HG03571 (cell line): ENCODE data around the gene CD80.

ENCODE experiments used
- ATAC-seq: cut with Tn5 transposase; IDR thresholded peaks from one replicate; pipeline ENCODE4 v1.9.1; 2021; ENCODE audit not compliant: unreplicated experiment

The CD80 gene

DNA sequence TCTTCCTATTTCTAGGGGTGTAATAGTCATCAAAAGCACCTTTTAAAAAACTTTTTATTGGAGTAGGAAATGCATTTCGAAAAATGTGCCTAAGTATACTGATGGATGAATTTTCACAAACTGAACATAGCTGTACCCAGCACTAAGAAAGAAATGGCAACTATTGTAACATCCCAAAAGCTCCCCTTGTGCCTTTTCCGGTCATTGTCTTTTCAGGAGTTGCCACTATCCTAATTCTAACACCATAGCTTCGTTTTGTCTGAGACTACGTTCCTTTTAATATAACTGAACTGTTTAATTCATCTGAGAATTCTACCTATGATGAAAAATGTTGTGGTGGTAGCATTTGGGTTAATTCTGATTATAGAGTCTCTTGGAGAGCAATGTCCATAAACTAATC is 59.1 kb downstream of the CD80 start:
- ATAC-seq = no peak

DNA sequence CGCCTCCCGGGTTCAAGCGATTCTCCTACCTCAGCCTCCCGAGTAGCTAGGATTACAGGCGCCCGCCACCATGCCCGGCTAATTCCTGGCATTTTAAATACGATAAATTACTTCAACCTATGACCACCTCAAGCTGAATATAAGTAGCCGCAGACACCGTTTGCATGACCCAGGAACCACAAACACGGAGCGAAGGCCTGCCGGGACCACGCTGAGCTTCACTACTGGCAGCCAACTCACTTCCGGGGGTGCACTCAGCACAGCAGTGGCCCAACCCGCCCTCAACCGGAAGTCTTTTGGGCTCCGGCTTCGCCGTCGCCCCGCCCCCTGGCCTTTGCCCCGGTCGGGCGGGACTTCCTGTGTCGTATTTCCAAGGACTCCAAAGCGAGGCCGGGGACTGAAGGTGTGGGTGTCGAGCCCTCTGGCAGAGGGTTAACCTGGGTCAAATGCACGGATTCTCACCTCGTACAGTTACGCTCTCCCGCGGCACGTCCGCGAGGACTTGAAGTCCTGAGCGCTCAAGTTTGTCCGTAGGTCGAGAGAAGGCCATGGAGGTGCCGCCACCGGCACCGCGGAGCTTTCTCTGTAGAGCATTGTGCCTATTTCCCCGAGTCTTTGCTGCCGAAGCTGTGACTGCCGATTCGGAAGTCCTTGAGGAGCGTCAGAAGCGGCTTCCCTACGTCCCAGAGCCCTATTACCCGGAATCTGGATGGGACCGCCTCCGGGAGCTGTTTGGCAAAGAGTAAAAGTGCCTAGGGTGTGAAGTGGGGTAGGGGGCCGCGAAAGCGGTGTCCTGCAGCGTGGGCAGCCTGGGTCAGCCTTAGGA is 61.0 kb downstream of the CD80 start, which contains the start of gene TIMMDC1:
TSS of gene TIMMDC1 (plus strand) at position 362 of the 826 bp plus-strand sequence. CDS start at position 549, 187 bp downstream.
- peak; percentile 99 for ATAC-seq

DNA sequence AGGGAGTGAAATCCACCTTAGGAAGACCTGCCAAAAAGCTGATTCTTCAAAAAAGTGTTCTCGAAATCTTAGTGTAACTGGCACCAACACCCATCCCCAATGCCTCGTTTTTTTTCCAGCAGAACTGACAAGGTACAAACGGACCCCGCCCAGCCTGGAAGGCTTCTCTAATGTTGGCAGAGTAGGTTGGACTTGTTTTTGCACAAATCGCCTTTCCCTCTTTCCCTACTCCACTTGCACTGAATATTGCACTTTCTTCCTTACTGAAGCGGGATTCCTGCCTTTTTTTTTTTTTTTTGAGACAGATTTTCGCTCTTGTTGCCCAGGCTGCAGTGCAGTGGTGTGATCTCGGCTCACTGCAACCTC is 61.6 kb downstream of the CD80 start:
- no peak for ATAC-seq

DNA sequence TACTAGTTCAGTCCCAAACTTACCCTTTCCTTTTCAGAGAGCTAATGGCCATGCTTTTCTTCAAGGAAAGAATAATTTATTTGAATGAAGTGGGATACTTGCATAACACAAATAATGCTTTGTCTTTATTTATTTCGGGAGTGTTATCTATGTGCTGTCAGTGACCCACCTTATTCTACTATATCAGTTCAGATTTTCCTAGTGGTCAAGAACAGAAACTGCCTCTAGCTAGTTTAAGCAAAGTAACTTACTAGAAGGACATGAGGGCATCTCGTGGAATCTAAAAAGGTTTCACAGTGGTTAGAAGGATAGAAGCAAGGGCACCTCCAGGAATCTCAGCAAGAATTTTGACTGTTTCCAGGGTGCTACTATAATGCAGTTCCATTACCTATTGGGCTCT is 64.8 kb downstream of the CD80 start:
- ATAC-seq = no peak

DNA sequence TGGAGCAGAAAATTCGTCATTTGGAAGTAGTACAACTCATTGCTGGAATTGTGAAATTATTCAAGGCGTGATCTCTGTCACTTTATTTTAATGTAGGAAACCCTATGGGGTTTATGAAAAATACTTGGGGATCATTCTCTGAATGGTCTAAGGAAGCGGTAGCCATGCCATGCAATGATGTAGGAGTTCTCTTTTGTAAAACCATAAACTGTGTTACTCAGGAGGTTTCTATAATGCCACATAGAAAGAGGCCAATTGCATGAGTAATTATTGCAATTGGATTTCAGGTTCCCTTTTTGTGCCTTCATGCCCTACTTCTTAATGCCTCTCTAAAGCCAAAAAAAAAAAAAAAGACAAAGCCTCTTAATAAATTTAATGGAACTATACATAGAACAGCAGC is 66.6 kb downstream of the CD80 start:
- no peak for ATAC-seq

DNA sequence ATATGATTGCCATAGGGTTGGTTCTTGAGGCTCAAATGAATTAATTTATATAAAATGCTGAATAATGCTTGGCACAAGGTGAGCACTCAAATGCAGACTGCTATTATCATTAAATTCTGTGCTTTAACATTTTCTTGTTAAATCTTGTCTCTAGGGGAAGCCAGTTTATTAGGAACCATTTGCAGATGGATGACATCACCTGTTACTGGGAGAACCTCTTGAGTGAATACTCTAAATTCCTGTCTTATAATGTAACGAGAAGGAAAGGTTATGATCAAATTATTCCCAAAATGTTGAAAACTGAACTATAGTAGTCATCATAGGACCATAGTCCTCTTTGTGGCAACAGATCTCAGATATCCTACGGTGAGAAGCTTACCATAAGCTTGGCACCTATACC is 67.3 kb downstream of the CD80 start:
- no peak for ATAC-seq

DNA sequence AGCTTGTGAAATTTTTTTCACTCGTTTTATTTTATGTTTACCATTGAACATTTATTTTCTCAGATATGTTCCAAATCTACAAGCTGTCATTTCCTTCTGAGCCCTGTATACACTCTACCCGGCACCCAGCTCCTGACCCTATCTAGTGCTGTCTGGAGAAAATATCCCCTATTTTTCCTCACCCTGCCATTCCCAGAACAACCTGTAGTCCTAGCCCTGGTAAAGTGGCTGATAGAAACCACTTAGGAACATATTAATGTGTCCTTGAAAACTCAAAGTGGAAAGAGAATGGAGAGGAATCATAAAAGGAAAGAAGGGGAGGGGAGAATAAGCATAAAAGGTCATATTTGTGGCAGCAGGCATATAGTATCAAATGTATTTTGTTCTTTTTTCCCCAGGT is 69.3 kb downstream of the CD80 start:
- no peak for ATAC-seq

DNA sequence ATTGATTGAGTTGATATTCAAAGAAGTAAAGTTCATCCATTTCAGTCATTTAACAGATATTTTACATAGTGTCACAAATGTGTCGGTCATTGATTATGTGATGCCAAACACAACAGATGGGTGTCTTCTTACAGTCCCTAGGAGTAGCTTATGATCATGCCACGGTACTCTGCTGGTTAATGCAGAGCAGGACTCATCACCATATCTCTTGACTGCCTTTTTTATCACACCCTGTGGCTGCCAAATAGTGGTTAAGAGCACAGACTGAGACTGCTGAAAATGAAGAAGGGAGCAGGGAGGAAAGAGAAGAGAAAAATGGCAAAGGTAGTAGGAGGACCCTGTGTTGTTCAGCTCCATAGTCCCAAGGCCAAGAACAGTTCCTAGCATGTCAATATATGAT is 73.9 kb downstream of the CD80 start:
- no peak for ATAC-seq

DNA sequence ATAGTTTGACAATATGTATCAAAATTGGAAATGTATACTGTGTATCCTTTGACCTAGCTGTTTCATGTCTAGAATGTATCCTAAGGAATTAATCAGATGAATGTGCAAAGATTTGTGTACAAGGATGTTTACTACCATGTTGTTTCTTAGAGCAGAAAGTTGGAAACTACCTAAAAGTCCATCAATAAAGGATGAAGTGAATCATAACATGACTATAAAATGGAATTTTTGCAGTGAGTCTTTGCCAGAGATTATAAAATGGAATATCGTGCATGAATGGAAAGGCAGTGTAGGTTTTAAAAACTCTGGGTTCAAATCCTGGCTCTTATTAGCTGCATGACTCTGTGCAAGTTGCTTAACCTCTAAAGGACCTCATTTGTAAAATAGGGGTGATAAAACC is 76.3 kb downstream of the CD80 start:
- no peak for ATAC-seq

DNA sequence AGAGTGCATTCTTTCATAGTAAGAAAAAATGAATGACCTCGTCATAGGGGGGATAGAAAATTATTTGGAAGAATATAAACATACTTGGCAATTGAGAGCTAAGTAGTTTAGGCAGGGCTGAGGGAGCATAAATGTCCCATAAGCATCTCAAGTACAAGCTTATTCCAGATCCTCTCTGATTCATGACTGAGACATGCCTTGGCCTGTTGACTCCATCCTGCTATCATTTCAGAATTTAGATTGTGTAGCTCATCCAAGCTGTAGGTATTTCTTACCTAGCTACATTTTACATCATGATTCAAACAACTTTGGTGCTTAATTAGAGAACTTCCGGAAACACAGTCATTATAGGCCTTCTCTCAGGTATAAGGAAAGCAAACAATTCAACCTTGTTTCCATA is 78.3 kb downstream of the CD80 start:
- ATAC-seq = no peak
